H1 (cell line): ENCODE data around the gene FOXP4. TPM values are rescaled to one million over a fixed set of nuclear protein-coding genes. Genes with fewer than 3 reads are reported as not detected.

Source experiments
- EP300 ChIP-seq, 2 experiments: IDR thresholded peaks; 1 replicate in 1 of 2; 2 replicates in 1 of 2; pipeline ENCODE4 v1.6.1; 2011 to 2012; ENCODE audit warnings: low read depth in 2 of 2, low read length in 2 of 2, mild to moderate bottlenecking in 2 of 2, borderline replicate concordance in 1 of 2, inconsistent platforms in 1 of 2, moderate library complexity in 1 of 2
- RAD21 ChIP-seq, 2 experiments: IDR thresholded peaks in 1 of 2; conservative IDR thresholded peaks in 1 of 2; 2 replicates each; pipeline ENCODE4 v1.6.1; 2011; ENCODE audit warnings: low read depth in 2 of 2, low read length in 2 of 2, improper control_type of control experiment in 1 of 2, inconsistent platforms in 1 of 2, mild to moderate bottlenecking in 1 of 2, moderate library complexity in 1 of 2
- polyA plus RNA-seq, 7 experiments: library from polyadenylated mRNA; depleted of rRNA in 3 of 7; stranded (reverse) in 5 of 7; unstranded in 2 of 7; fragments of >200 nt in 5 of 7; fragments of 200-250 nt in 2 of 7; gene quantifications; 1 replicate in 5 of 7; 2 replicates in 1 of 7; 4 replicates in 1 of 7; pipeline versions ENCODE4 v1.2.1 to v1.2.3, GENCODE V29; 2011 to 2013; ENCODE audit warnings: missing spikeins in 2 of 7, mixed read lengths in 2 of 7
- total RNA-seq: library from RNA; stranded (reverse); fragmentation: NEBNext Ultra II Directional; extraction: Animal tissue kit (Norgen Biotek cat#: 25700); gene quantifications from 2 replicates; pipeline ENCODE4 v1.2.1, GENCODE V29; 2021

Gene FOXP4
- total and polyA plus RNA-seq, 2 of the 8 experiments (the other 6 are each of a cell fraction or from before 2014, with no cell fraction given): 4.8 to 13.3 TPM

- peak in 1 of 2 experiments; percentile 57; a peak in 1 of 3 replicates for TF ChIP-seq EP300 (IDR thresholded peaks at IDR 0.05; ENCODE audit: borderline replicate concordance in 1 of 2, low read depth in 2 of 2, low read length in 2 of 2)
- peak in 1 of 2 experiments; percentile 26; a peak in 1 of 4 replicates for TF ChIP-seq RAD21 (IDR thresholded peaks at IDR 0.05 in 1 of 2, conservative IDR thresholded peaks at IDR 0.05 in 1 of 2; ENCODE audit: low read depth in 2 of 2, low read length in 2 of 2)
Measured at GRCh38 chr6:41584668-41585205, 38.6 kb downstream of the FOXP4 start (continued).
